HG02571 (cell line): Measurements from ENCODE around the gene ITGB1BP1.
"Not testable (repeated sequence)": the region's sequence is repeated elsewhere in the genome, so short reads cannot be mapped to it uniquely, and the experiment has no call there.

Experiments used
- ATAC-seq: cut with Tn5 transposase; IDR thresholded peaks from one replicate; pipeline ENCODE4 v1.9.1; 2021; ENCODE audit warnings: mild to moderate bottlenecking, moderate library complexity; ENCODE audit not compliant: unreplicated experiment

ITGB1BP1 gene

GRCh38 chr2:9401646-9402371, 21.5 kb downstream of the ITGB1BP1 start:
- no peak for ATAC-seq

GRCh38 chr2:9401059-9401547, 22.2 kb downstream of the ITGB1BP1 start:
- ATAC-seq, result no peak

GRCh38 chr2:9400268-9401058, 22.9 kb downstream of the ITGB1BP1 start:
- no peak for ATAC-seq

GRCh38 chr2:9398881-9399780, 24.2 kb downstream of the ITGB1BP1 start:
- ATAC-seq, result no peak

- ATAC-seq, result not testable (repeated sequence)
Observed at GRCh38 chr2:9398251-9398650, 25.1 kb downstream of the ITGB1BP1 start.

GRCh38 chr2:9397201-9397600, 26.1 kb downstream of the ITGB1BP1 start:
- ATAC-seq, result no peak

GRCh38 chr2:9394816-9395215, 28.5 kb downstream of the ITGB1BP1 start:
- ATAC-seq, result no peak

- ATAC-seq, result no peak
Observed at GRCh38 chr2:9392898-9393765, 30.2 kb downstream of the ITGB1BP1 start.

GRCh38 chr2:9391961-9392720, 31.2 kb downstream of the ITGB1BP1 start:
- no peak for ATAC-seq

- ATAC-seq, result no peak
Observed at GRCh38 chr2:9390991-9391390, 32.3 kb downstream of the ITGB1BP1 start.

- ATAC-seq, result no peak
Observed at GRCh38 chr2:9390151-9390850, 33.0 kb downstream of the ITGB1BP1 start.

- ATAC-seq, result no peak
Observed at GRCh38 chr2:9388950-9389911, 34.1 kb downstream of the ITGB1BP1 start.

- ATAC-seq, result no peak
Observed at GRCh38 chr2:9388199-9388681, 35.1 kb downstream of the ITGB1BP1 start.

GRCh38 chr2:9385841-9386240, 37.5 kb downstream of the ITGB1BP1 start:
- no peak for ATAC-seq

GRCh38 chr2:9384521-9384920, 38.8 kb downstream of the ITGB1BP1 start:
- ATAC-seq, result no peak

- no peak for ATAC-seq
Observed at GRCh38 chr2:9382604-9383235, 40.6 kb downstream of the ITGB1BP1 start.
